Colonic mucosa (tissue), 4 donors: ENCODE measurements around the gene CENPVL1. TPM values are rescaled to one million over a fixed set of nuclear protein-coding genes. Genes with fewer than 3 reads are reported as not detected.

Source experiments
- DNase-seq: peaks from one replicate; pipeline ENCODE4 v3.0.0-alpha.2; 2020
- H3K27ac ChIP-seq: fragments of 200-600 bp; one replicate; pipeline ENCODE4 v1.8.0; 2021
- H3K27me3 ChIP-seq: fragments of 200-600 bp; one replicate; pipeline ENCODE4 v1.8.0; 2021
- H3K36me3 ChIP-seq: fragments of 200-600 bp; one replicate; pipeline ENCODE4 v1.8.0; 2021
- H3K4me1 ChIP-seq: fragments of 200-600 bp; one replicate; pipeline ENCODE4 v1.8.0; 2021; ENCODE audit warnings: mild to moderate bottlenecking
- H3K4me3 ChIP-seq: fragments of 200-600 bp; one replicate; pipeline ENCODE4 v1.8.0; 2021
- H3K9ac ChIP-seq, 2 donors: one replicate each; pipeline ENCODE4 v1.7.0; 2013; ENCODE audit warnings: control low read depth in 2 of 2, low read depth in 2 of 2, low read length in 2 of 2
- H3K9me3 ChIP-seq: fragments of 200-600 bp; one replicate; pipeline ENCODE4 v1.8.0; 2021
- CTCF ChIP-seq: fragments of 200-600 bp; IDR thresholded peaks from one replicate; pipeline ENCODE4 v1.8.0; 2022; ENCODE audit warnings: antibody characterized with exemption, mild to moderate bottlenecking
- intact Hi-C: fragments of 100-400 bp; cut with DNase I; formaldehyde crosslinking; loops from one replicate; pipeline ENCODE4 v1.14.1; 2022
- total RNA-seq, 2 donors: library from RNA; stranded (reverse); fragmentation: NEBNext Ultra II Directional in 1 of 2; extraction: Animal tissue kit (Norgen Biotek cat#: 25700) in 1 of 2; gene quantifications; one replicate each; pipeline ENCODE4 v1.2.1, GENCODE V29; 2021
- donor health status: healthy.
- donor health status: DM: no; HTN: no; CAD: no.
- donor health status: DM: no; HTN: no; CAD: no.

The CENPVL1 gene
- total RNA-seq, 2 donors from 2014 or later = not detected

- no peaks in the 10 kb centered on the region for H3K4me1 ChIP-seq
- no peak overlapping the region for H3K4me3 ChIP-seq
- no peak overlapping the region for H3K27ac ChIP-seq
- TF ChIP-seq CTCF = no peak
- H3K36me3 ChIP-seq = no peaks in the 10 kb centered on the region
- no peaks in the 10 kb centered on the region for H3K9me3 ChIP-seq
- no peaks in the 10 kb centered on the region for H3K27me3 ChIP-seq
- no peak overlapping the region for H3K9ac ChIP-seq
- DNase-seq = no peak
- intact Hi-C loops = no loop called here
These were observed 48.9 kb downstream of the CENPVL1 start for GRCh38 chrX:51759055-51759839.

- no peak overlapping the region for H3K4me3 ChIP-seq
- H3K27ac ChIP-seq = no peak overlapping the region
- no peak for DNase-seq
- H3K36me3 ChIP-seq = no peaks in the 10 kb centered on the region
- H3K27me3 ChIP-seq = no peaks in the 10 kb centered on the region
- no peaks in the 10 kb centered on the region for H3K9me3 ChIP-seq
- no peaks in the 10 kb centered on the region for H3K4me1 ChIP-seq
- no peak for TF ChIP-seq CTCF
- intact Hi-C loops = no loop called here
- H3K9ac ChIP-seq = no peak overlapping the region
These were observed 50.3 kb downstream of the CENPVL1 start for GRCh38 chrX:51760657-51761056.

Other genes with a start within 250 kb of the CENPVL1 start
- gene NUDT11, start 213.9 kb upstream of the CENPVL1 start, total RNA-seq = 1 to 10 TPM in 1 of 2 donors, not detected in 1; 1.0 TPM
- gene CENPVL3, start 91.6 kb upstream of the CENPVL1 start, total RNA-seq = not detected
- not detected for gene CENPVL2, start 27.7 kb upstream of the CENPVL1 start, total RNA-seq
- 1 to 10 TPM; 5.7 to 6.7 TPM for gene GSPT2, start 32.9 kb downstream of the CENPVL1 start, total RNA-seq
- gene MAGED1, start 183.1 kb downstream of the CENPVL1 start, total RNA-seq = 10 to 100 TPM; 68.2 to 96.8 TPM